GM04504 (cell line): ENCODE results near the gene CNGA2.

Experiments
- DNase-seq: peaks from one replicate; pipeline ENCODE4 v3.0.0-alpha.2; 2012; ENCODE audit warnings: low read depth

CNGA2 gene

GRCh38 chrX:151753313-151754046 is 18.9 kb downstream of the CNGA2 start:
- DNase-seq: peak; percentile 34

DNA sequence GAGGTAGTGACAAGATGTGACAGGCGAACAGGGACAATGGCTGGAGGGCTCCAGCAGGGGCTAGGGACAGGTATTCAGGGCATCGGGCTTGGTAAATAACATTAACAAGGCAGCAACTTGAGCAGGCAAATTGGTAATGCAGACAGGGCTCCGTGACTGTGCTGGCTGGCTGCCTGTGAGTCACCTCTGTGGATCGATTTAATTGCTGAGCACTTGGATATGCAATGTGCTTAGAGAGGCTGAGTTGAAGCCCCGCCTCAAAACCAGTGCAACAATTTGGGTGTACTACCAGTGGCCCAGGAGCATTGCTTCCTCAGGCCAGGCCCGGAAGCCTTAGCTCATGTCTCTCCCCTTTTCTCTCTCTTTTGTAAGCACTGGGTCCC is 19.5 kb downstream of the CNGA2 start:
- peak; percentile 64 for DNase-seq

GRCh38 chrX:151754641-151755215 is 20.2 kb downstream of the CNGA2 start:
- DNase-seq: no peak

DNA sequence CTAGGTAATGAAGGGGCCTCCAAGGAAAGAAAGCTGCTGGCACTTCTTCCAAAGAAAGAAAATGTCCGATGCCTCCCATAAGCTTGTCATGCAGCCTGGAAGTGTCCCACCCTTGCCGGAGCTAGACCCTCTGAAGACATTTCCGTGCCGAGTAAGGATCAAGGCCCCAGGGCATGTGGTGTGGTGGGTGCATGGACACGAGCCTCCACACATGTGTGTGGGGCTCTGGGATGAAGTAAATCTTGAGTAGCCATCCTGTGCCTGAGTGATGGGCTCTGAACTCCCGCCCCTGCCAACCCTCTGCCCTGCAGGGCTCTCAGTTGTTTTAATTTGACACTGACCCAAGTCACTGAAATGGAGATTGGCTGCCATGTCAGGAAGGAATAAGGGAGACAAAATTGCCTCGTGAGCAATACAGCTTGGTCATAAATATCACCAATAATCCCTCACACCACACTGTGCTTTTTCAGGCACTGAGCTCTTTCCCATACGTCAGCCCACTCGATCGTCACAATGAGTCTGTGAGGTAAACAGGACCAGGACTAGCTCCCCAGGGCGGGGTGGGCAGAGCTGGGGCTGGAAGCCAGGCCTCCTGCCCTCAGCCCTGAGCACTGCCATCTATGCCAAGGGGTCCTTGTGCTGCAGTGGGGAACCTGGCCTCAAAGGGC is 24.6 kb downstream of the CNGA2 start:
- no peak for DNase-seq

DNA sequence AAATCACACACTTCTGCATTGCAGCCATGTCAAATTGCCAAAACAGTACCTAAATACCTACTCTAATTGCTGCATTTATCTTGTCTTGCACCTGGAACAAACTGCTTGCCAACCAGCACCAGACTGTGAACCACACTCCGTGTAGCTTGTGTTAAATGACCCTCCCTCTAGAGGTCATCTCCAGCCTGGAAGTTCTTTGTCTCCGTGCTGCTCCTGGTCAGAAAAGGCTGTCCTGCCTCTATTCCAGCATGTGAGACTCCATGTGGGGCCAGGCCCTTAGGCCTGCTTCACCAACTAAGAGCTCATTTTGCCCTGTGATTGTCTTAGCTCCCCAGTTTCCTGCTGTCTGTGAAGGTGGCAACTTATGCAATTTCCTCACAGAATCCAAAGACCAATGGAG is 28.3 kb downstream of the CNGA2 start:
- DNase-seq: no peak

GRCh38 chrX:151763711-151764110 is 29.2 kb downstream of the CNGA2 start:
- no peak for DNase-seq

- DNase-seq: no peak
Measured at GRCh38 chrX:151765026-151765425, 30.5 kb downstream of the CNGA2 start.

DNA sequence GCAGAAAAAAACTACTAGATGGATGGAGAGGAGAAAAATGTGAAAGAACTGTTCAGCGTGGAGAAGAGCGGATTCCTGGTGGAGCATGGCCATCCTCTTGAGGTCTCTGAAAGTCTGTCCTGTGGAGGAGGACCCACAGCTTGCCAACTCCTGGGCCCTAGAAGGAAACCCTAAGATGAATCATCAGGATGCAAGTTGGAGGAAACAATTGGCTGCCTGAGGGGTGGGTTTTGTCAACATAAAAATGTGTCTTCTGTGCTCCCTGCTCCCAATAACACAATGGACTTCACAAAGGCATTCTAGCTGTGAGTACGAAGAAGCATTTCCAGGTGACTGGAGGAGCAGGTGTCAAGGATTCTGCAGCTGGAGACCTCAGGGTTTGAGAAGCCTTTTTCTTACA is 37.2 kb downstream of the CNGA2 start:
- no peak for DNase-seq

DNA sequence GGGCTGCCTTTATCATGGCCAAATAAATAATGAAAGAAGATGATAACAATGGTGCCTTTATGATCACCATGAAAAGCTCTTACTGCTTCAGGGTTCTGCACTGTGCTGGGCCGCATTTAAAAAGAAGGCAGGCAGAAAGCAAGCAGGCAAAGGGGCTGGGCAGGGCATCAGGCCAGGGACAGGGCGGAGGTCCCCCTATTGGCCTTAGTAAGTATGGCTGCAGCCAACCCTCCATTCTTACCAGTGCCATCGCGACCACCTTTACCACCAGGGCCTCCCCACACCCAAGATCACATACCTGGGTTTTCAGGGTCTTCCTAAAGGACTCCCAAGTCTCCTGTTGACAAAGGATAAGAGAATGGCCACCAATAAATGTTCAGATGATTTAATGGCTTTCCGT is 38.9 kb downstream of the CNGA2 start:
- DNase-seq: no peak

- no peak for DNase-seq
Measured at GRCh38 chrX:151774421-151774820, 39.9 kb downstream of the CNGA2 start.

- no peak for DNase-seq
Measured at GRCh38 chrX:151776181-151776731, 41.7 kb downstream of the CNGA2 start.

- no peak for DNase-seq
Measured at GRCh38 chrX:151776936-151777335, 42.4 kb downstream of the CNGA2 start.

- no peak for DNase-seq
Measured at GRCh38 chrX:151779258-151779657, 44.7 kb downstream of the CNGA2 start.

- DNase-seq: no peak
Measured at GRCh38 chrX:151780621-151781020, 46.1 kb downstream of the CNGA2 start.

GRCh38 chrX:151789179-151789800 is 54.7 kb downstream of the CNGA2 start:
- DNase-seq: peak; percentile 72

DNA sequence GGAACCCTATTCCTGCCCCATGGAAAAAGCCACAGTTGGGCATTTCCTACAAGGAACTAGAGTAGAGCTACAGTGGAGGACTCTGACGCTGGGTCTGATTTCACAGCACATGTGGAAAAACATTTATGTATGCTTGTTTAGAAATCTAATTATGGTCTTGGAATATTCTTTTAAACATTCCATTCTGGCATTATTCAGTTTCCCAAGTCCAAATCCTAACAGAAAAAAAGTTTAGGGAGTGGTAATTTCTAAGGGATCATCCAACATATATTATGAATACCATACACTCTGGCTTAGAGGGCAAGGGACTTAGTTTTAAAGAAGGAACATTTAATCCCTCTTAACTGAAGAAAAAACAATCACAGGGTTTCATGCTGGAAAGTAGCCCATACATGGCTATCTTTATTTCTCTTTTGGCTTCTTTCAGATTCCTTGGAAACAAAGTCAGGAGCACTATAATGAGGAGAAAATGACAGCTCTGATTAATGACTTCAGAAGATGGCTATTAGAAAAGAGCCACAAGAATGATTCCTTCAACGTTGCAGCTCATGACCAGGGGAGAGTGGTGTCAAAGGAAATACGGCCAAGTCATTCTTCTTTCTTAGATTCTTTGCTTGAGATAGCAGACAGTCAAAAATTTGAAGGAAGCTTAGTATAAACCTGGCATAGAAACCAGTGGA is 56.1 kb downstream of the CNGA2 start:
- DNase-seq: no peak

- no peak for DNase-seq
Measured at GRCh38 chrX:151791961-151792360, 57.4 kb downstream of the CNGA2 start.

DNA sequence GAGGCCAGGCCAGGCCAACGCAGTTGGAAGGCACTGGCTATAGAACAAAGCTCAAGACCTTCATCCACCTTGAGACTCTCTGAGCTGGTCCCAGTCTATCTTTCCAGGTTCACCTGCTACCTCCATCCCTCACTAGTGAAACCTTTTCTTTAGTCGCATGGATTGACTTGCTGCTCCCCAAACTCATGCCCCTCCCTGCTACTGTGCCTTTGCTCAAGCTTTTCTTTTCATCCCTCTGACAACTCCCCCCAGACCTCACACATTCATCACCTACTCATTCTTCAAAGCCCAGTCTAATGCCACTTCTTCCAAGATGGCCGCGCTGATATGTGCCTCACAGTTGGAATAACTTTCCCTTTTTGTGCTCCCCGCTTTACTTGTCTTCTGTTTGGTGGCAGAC is 58.0 kb downstream of the CNGA2 start:
- no peak for DNase-seq

DNA sequence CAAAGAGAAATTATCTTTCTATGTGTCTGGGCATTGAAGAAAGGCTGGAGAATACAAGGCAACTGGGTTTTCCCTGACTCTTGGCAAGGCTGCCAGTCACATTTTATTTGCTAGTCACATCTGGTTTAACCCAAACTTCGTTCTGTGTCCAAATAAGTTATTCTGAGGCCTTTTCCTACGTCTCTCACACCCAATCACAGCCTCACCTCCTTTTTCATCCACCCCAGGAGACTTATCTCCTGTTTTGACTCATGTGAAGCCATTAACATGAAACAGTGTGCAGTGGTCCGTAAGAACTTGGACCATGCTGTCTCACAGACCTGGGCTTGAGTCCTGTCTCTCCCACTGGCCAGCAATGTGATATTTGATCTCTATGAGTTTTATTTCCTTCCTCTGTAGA is 59.3 kb downstream of the CNGA2 start:
- no peak for DNase-seq
